Stomach (tissue), 9 donors: Measurements from ENCODE around the gene DPF1. TPM values are rescaled to one million over a fixed set of nuclear protein-coding genes. Genes with fewer than 3 reads are reported as not detected.

Source experiments
- DNase-seq, 2 donors: peaks; one replicate each; pipeline versions ENCODE4 v3.0.0 to v3.0.0-alpha.2; 2013 to 2019
- H3K27ac ChIP-seq, 5 donors: fragments of 200-600 bp in 4 of 5; sonication (generic) in 4 of 5; one replicate each; pipeline ENCODE4 v1.5.1; 2013 to 2019; ENCODE audit warnings: mild to moderate bottlenecking in 1 of 5, moderate library complexity in 1 of 5
- H3K27me3 ChIP-seq, 3 donors: fragments of 200-600 bp; sonication (generic); one replicate each; pipeline ENCODE4 v1.5.1; 2017 to 2019; ENCODE audit warnings: mixed run types in 1 of 3
- H3K36me3 ChIP-seq, 4 donors: fragments of 200-600 bp; sonication (generic); 1 replicate in 3 of 4; 2 replicates in 1 of 4; pipeline ENCODE4 v1.5.1; 2016 to 2019
- H3K4me1 ChIP-seq, 4 donors: fragments of 200-600 bp; sonication (generic); one replicate each; pipeline ENCODE4 v1.5.1; 2016 to 2019
- H3K4me3 ChIP-seq, 4 donors: fragments of 200-600 bp; sonication (generic) in 3 of 4; one replicate each; pipeline ENCODE4 v1.5.1; 2016 to 2019; ENCODE audit warnings: mild to moderate bottlenecking in 1 of 4
- H3K9me3 ChIP-seq, 4 donors: fragments of 200-600 bp; sonication (generic); one replicate each; pipeline ENCODE4 v1.5.1; 2016 to 2019
- EP300 ChIP-seq: sonication (generic); formaldehyde crosslinking; IDR thresholded peaks from one replicate; pipeline ENCODE4 v1.6.1; 2017; ENCODE audit warnings: antibody characterized with exemption
- POLR2A ChIP-seq, 4 donors: fragments of 450-650 bp; IDR thresholded peaks; one replicate each; pipeline ENCODE4 v1.6.1; 2016; ENCODE audit warnings: antibody characterized with exemption in 4 of 4, control low read depth in 2 of 4, mild to moderate bottlenecking in 1 of 4, moderate library complexity in 1 of 4
- POLR2AphosphoS5 ChIP-seq, 3 donors: sonication (generic); formaldehyde crosslinking; IDR thresholded peaks; one replicate each; pipeline ENCODE4 v1.6.1; 2016; ENCODE audit warnings: antibody characterized with exemption in 3 of 3
- WGBS, 5 donors: extraction: QIAGEN DNeasy Blood & Tissue Kit in 3 of 5; methylation state at CpG; one replicate each; pipeline versions ENCODE4 v1.1.5 to v1.1.7; 2013 to 2018; 5-methylcytosine and 5-hydroxymethylcytosine counted together
- intact Hi-C: fragments of 100-400 bp; cut with DNase I; formaldehyde crosslinking; loops from one replicate; pipeline ENCODE4 v1.15.1; 2023; ENCODE audit warnings: low total_unique reads
- polyA plus RNA-seq, 3 donors: library from polyadenylated mRNA; stranded (reverse); fragments of 200-250 nt; gene quantifications; one replicate each; pipeline ENCODE4 v1.2.3, GENCODE V29; 2013
- total RNA-seq, 5 donors: library from RNA; depleted of rRNA; stranded (reverse); fragments of >200 nt; gene quantifications; one replicate each; pipeline versions ENCODE4 v1.1.0 to v1.2.3, GENCODE V29; 2014 to 2016
- TF ChIP-seq, protein P1 (sequence below), 7 experiments: fragments of 450-650 bp in 4 of 7; fragments of 200-600 bp in 3 of 7; sonication (generic) in 3 of 7; IDR thresholded peaks; one replicate each; pipeline ENCODE4 v1.5.1; 2016 to 2019; ENCODE audit warnings: antibody characterized with exemption in 7 of 7, control low read depth in 2 of 7, mild to moderate bottlenecking in 1 of 7
- donor health status: healthy with polysubstance abuse.
- donor health status: Bipolar disorder and iron deficiency.
- donor health status: healthy.

The DPF1 gene
- total and polyA plus RNA-seq, 8 donors = 0.12 to 0.43 TPM; not detected in 6

DNA sequence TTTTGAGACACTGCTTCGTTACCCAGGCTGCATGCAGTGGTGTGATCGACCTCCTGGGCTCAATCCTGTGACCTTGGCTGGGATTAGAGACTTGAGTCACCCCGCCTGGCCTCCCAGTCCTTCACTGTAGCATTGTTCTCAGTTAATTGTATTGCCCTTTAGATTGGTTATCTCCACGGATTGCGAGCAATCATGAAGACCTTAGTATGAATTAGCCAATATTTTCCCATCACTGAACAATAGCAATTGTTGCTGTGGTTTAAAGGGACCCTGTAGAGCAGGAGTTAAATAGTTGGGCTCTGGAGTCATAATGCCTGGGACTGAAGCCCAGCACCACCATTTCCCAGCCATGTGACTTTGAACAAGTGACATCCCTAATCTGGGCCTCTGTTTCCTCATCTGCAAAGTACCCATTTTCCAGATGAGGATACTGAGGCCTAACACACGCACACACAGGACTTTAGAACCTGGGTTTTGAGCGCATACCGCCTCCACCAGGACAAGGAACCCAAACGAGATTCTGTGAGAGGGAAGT, 23.8 kb upstream of the DPF1 start:
- Histone ChIP-seq H3K27me3 (no peaks in the 10 kb centered on the region), H3K27ac (peak overlapping the region in 4 of 5 donors; percentile 11 to 92 (median 50)), H3K4me3 (no peak overlapping the region), H3K9me3 (no peaks in the 10 kb centered on the region), H3K4me1 (peaks cover 38 to 82% (median 68%) of the 10 kb centered on the region in 4 donors), H3K36me3 (no peaks in the 10 kb centered on the region)
- intact Hi-C loops = loop anchor here (5.0 kb wide), 1 partner anchor 84 kb away; no protein-coding TSS in a partner anchor
- DNase-seq = peak in 1 of 2 donors; percentile 39
- no peak for TF ChIP-seq POLR2AphosphoS5 (IDR thresholded peaks at IDR 0.05)
- TF ChIP-seq EP300 = no peak
- TF ChIP-seq POLR2A (IDR thresholded peaks at IDR 0.05) = no peak
- TF ChIP-seq, protein P1, sequence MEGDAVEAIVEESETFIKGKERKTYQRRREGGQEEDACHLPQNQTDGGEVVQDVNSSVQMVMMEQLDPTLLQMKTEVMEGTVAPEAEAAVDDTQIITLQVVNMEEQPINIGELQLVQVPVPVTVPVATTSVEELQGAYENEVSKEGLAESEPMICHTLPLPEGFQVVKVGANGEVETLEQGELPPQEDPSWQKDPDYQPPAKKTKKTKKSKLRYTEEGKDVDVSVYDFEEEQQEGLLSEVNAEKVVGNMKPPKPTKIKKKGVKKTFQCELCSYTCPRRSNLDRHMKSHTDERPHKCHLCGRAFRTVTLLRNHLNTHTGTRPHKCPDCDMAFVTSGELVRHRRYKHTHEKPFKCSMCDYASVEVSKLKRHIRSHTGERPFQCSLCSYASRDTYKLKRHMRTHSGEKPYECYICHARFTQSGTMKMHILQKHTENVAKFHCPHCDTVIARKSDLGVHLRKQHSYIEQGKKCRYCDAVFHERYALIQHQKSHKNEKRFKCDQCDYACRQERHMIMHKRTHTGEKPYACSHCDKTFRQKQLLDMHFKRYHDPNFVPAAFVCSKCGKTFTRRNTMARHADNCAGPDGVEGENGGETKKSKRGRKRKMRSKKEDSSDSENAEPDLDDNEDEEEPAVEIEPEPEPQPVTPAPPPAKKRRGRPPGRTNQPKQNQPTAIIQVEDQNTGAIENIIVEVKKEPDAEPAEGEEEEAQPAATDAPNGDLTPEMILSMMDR (IDR thresholded peaks at IDR 0.05) = no peak
- 57 to 63% (median 59%) methylated on average over 9 of the region's 9 CpGs for WGBS, 5 donors

DNA sequence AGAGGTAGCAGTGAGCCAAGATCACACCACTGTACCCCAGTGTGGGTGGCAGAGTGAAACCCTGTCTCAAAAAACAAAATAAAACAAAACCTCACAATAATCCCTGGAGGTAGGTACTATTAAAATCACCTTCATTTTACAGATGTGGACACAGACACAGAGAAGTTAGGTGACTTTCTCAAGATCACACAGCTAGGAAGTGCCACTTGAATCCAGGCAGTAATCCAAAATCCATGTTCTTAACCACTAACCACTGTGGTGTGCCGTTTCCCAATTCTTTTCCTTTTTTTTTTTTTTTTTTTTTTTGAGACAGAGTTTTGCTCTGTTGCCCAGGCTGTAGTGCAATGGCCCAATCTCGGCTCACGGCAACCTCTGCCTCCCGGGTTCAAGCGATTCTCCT, 23.1 kb upstream of the DPF1 start:
- H3K27me3 ChIP-seq = no peaks in the 10 kb centered on the region
- intact Hi-C loops = loop anchor here (5.0 kb wide), 1 partner anchor 85 kb away; no protein-coding TSS in a partner anchor
- WGBS, 5 donors = 67 to 76% (median 73%) methylated on average over 4 to 5 of the region's 5 CpGs
- H3K9me3 ChIP-seq = no peaks in the 10 kb centered on the region
- peak overlapping the region in 4 of 5 donors; percentile 57 to 92 (median 64) for H3K27ac ChIP-seq
- no peaks in the 10 kb centered on the region for H3K36me3 ChIP-seq
- TF ChIP-seq POLR2AphosphoS5 (IDR thresholded peaks at IDR 0.05) (no peak), POLR2A (IDR thresholded peaks at IDR 0.05) (no peak), EP300 (no peak)
- TF ChIP-seq, protein P1 (IDR thresholded peaks at IDR 0.05) = no peak
- H3K4me1 ChIP-seq = peaks cover 36 to 78% (median 62%) of the 10 kb centered on the region in 4 donors
- H3K4me3 ChIP-seq = no peak overlapping the region
- no peak for DNase-seq

DNA sequence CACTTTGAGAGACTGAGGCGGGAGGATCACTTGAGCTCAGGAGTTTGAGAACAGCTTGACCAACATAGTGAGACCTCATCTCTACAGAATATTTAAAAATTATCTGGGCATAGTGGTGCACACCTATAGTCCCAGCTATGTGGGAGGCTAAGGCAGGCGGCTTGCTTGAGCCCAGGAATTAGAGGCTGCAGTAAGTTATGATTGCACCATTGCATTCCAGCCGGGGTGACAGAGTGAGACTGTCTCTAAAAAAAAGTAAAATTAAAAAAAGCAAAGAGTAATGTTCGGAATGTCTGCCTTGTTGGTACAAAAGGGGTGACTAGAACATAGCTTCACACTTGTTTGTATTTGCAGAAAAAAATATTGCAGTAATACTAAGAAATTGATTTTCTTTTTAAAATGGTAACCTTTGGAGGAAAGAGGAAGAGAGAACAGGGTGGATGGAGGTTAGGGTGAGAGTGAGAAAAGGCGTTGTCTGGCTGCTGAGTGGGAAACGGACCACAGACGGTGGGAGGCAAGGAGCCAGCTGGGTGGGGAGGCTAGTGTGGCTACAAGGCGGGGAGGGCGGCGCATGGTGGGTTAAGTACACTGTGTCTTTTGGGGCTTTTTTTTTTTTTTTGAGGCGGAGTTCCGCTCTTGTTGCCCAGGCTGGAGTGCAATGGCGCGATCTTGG, 21.9 kb upstream of the DPF1 start:
- intact Hi-C loops = loop anchor here (5.0 kb wide), 1 partner anchor 86 kb away; no protein-coding TSS in a partner anchor
- WGBS, 5 donors = 56 to 79% (median 70%) methylated on average over 13 to 14 of the region's 14 CpGs
- H3K27me3 ChIP-seq = no peaks in the 10 kb centered on the region

DNA sequence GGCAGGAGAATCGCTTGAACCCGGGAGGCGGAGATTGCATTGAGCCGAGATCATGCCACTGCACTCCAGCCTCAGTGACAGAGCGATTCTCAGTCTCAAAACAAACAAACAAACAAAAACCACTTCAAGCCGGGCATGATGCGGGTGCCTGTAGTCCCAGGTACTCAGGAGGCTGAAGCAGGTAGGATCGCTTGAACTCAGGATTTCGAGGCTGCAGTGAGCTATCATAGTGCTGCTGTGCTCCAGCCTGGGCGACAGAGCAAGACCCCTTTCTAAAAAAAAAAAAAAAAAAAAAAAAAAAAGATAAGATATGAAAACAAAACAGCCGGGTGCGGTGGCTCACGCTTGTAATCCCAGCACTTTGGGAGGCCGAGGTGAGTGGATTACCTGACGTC, 19.3 kb upstream of the DPF1 start:
- 46 to 60% (median 54%) methylated on average over 15 of the region's 15 CpGs for WGBS, 5 donors
- intact Hi-C loops = no loop called here
- Histone ChIP-seq H3K4me1 (peaks cover 15 to 49% (median 35%) of the 10 kb centered on the region in 4 donors), H3K9me3 (no peaks in the 10 kb centered on the region), H3K27me3 (peaks cover 0 to 8% (median 0%) of the 10 kb centered on the region in 3 donors), H3K36me3 (no peaks in the 10 kb centered on the region), H3K27ac (no peak overlapping the region), H3K4me3 (peak overlapping the region; percentile 17 to 35 (median 30))
- TF ChIP-seq, protein P1 (IDR thresholded peaks at IDR 0.05) = no peak
- TF ChIP-seq POLR2A (IDR thresholded peaks at IDR 0.05) (no peak), POLR2AphosphoS5 (IDR thresholded peaks at IDR 0.05) (no peak)
- DNase-seq = no peak

More for the DNA sequence above, 21.9 kb upstream of the DPF1 start:
- Histone ChIP-seq H3K4me1 (peaks cover 24 to 67% (median 50%) of the 10 kb centered on the region in 4 donors), H3K9me3 (no peaks in the 10 kb centered on the region), H3K27ac (peak overlapping the region in 4 of 5 donors; percentile 57 to 92 (median 64)), H3K36me3 (no peaks in the 10 kb centered on the region), H3K4me3 (no peak overlapping the region)
- TF ChIP-seq, protein P1 (IDR thresholded peaks at IDR 0.05) = no peak
- TF ChIP-seq EP300 (no peak), POLR2A (IDR thresholded peaks at IDR 0.05) (no peak), POLR2AphosphoS5 (IDR thresholded peaks at IDR 0.05) (no peak)
- DNase-seq = no peak
